ENCODE measurements around the gene CANX.

- TF ChIP-seq CTCF (IDR thresholded peaks at IDR 0.05) (no peak), POLR2A (IDR thresholded peaks at IDR 0.05) (no peak)
These were observed 31.6 kb downstream of the CANX start for GRCh38 chr5:179730356-179730755.
